GM23338 (cell line): Measurements from ENCODE around the gene IFT43. TPM values are rescaled to one million over a fixed set of nuclear protein-coding genes. Genes with fewer than 3 reads are reported as not detected.

Experiments used
- ATAC-seq: fragments of 200-7000 bp; cut with Tn5 transposase; 3 replicates; pipeline ENCODE4 v1.9.1; 2020
- DNase-seq: peaks from one replicate; pipeline ENCODE4 v3.0.0-alpha.2; 2015; ENCODE audit warnings: low spot score
- H2AFZ ChIP-seq: fragments of 200-600 bp; sonication (generic); 2 replicates; pipeline ENCODE4 v1.8.0; 2016; ENCODE audit warnings: antibody characterized with exemption, mild to moderate bottlenecking, moderate library complexity
- H3F3A ChIP-seq: fragments of 200-600 bp; sonication (generic); replicated peaks from 2 replicates; pipeline ENCODE4 v1.8.0; 2017; ENCODE audit warnings: antibody characterized with exemption, mixed run types, low read depth
- H3K27ac ChIP-seq: fragments of 200-600 bp; sonication (generic); 2 replicates; pipeline ENCODE4 v1.6.1; 2016; ENCODE audit warnings: low read depth
- H3K27me3 ChIP-seq: fragments of 200-600 bp; sonication (generic); 2 replicates; pipeline ENCODE4 v1.8.0; 2016; ENCODE audit warnings: mild to moderate bottlenecking, mixed run types, moderate library complexity; ENCODE audit not compliant: insufficient read depth
- H3K36me3 ChIP-seq: fragments of 200-600 bp; sonication (generic); 2 replicates; pipeline ENCODE4 v1.8.0; 2016; ENCODE audit warnings: mild to moderate bottlenecking; ENCODE audit not compliant: insufficient read depth
- H3K4me1 ChIP-seq: fragments of 200-600 bp; sonication (generic); 2 replicates; pipeline ENCODE4 v1.8.0; 2016; ENCODE audit warnings: mild to moderate bottlenecking, moderate library complexity; ENCODE audit not compliant: insufficient read depth
- H3K4me2 ChIP-seq: fragments of 200-600 bp; sonication (generic); 2 replicates; pipeline ENCODE4 v1.7.1; 2017; ENCODE audit warnings: mixed run types
- H3K4me3 ChIP-seq: fragments of 200-600 bp; sonication (generic); 2 replicates; pipeline ENCODE4 v1.6.1; 2016; ENCODE audit warnings: mixed run types
- H3K79me2 ChIP-seq: fragments of 200-600 bp; sonication (generic); replicated peaks from 2 replicates; pipeline ENCODE4 v1.8.0; 2017; ENCODE audit warnings: mild to moderate bottlenecking; ENCODE audit not compliant: insufficient read depth
- H3K9me2 ChIP-seq: fragments of 200-600 bp; sonication (generic); 2 replicates; pipeline ENCODE4 v1.8.0; 2017; ENCODE audit not compliant: insufficient read depth
- H4K20me1 ChIP-seq: fragments of 200-600 bp; sonication (generic); replicated peaks from 2 replicates; pipeline ENCODE4 v1.8.0; 2017; ENCODE audit warnings: mild to moderate bottlenecking; ENCODE audit not compliant: insufficient read depth
- H3K27ac Mint-ChIP-seq: 2 replicates; pipeline ENCODE4 v1.8.0; 2020; ENCODE audit warnings: inconsistent platforms, mild to moderate bottlenecking, moderate library complexity, mixed read lengths
- H3K27me3 Mint-ChIP-seq: 3 replicates; pipeline ENCODE4 v1.8.0; 2022; ENCODE audit warnings: low read depth, mild to moderate bottlenecking, moderate library complexity, mixed read lengths, inconsistent platforms; ENCODE audit not compliant: insufficient read depth, poor library complexity
- H3K36me3 Mint-ChIP-seq: 3 replicates; pipeline ENCODE4 v1.8.0; 2021; ENCODE audit warnings: low read depth, mild to moderate bottlenecking, inconsistent platforms, moderate library complexity, mixed read lengths
- H3K4me1 Mint-ChIP-seq: 3 replicates; pipeline ENCODE4 v1.8.0; 2020; ENCODE audit warnings: mild to moderate bottlenecking, inconsistent platforms, mixed read lengths
- H3K4me3 Mint-ChIP-seq: 3 replicates; pipeline ENCODE4 v1.8.0; 2021; ENCODE audit warnings: moderate library complexity, mild to moderate bottlenecking, inconsistent platforms, mixed read lengths
- H3K9me3 Mint-ChIP-seq: 3 replicates; pipeline ENCODE4 v1.8.0; 2020; ENCODE audit warnings: moderate library complexity, mild to moderate bottlenecking, inconsistent platforms, mixed read lengths
- CREB1 ChIP-seq: fragments of 250-450 bp; sonication (Bioruptor Pico); IDR thresholded peaks from 2 replicates; pipeline ENCODE4 v1.5.0; 2020; ENCODE audit warnings: low read depth, mild to moderate bottlenecking, moderate library complexity
- EZH2 ChIP-seq: fragments of 200-600 bp; sonication (generic); IDR thresholded peaks from one replicate; pipeline ENCODE4 v1.8.0; 2017; ENCODE audit warnings: antibody characterized with exemption, mild to moderate bottlenecking, low read depth; ENCODE audit not compliant: unreplicated experiment
- EZH2phosphoT487 ChIP-seq: fragments of 200-600 bp; sonication (generic); IDR thresholded peaks from one replicate; pipeline ENCODE4 v1.8.1; 2018; ENCODE audit warnings: antibody characterized with exemption; ENCODE audit not compliant: unreplicated experiment
- JUNB ChIP-seq: IDR thresholded peaks from one replicate; pipeline ENCODE4 v1.6.1; 2016; ENCODE audit warnings: antibody characterized with exemption; ENCODE audit not compliant: unreplicated experiment
- NANOG ChIP-seq: IDR thresholded peaks from 2 replicates; pipeline ENCODE4 v1.6.1; 2016; ENCODE audit warnings: antibody characterized with exemption, borderline replicate concordance
- POLR2AphosphoS5 ChIP-seq: IDR thresholded peaks from 2 replicates; pipeline ENCODE4 v1.6.1; 2016; ENCODE audit warnings: antibody characterized with exemption, low read depth
- STAT1 ChIP-seq: IDR thresholded peaks from one replicate; pipeline ENCODE4 v1.6.1; 2016; ENCODE audit warnings: antibody characterized with exemption; ENCODE audit not compliant: unreplicated experiment
- ZNF114 ChIP-seq: fragments of 250-450 bp; sonication (Bioruptor Pico); IDR thresholded peaks from 2 replicates; pipeline ENCODE4 v1.5.0; 2020; ENCODE audit warnings: mild to moderate bottlenecking, moderate library complexity
- ZNF331 ChIP-seq: fragments of 250-450 bp; sonication (Bioruptor Pico); IDR thresholded peaks from 2 replicates; pipeline ENCODE4 v1.5.0; 2020; ENCODE audit warnings: low read depth, mild to moderate bottlenecking, moderate library complexity
- polyA plus RNA-seq: library from polyadenylated mRNA; unstranded; fragments of >200 nt; fragmentation: Nextera tagmentation; extraction: Ambion mirVana; gene quantifications from 2 replicates; pipeline ENCODE4 v1.2.1, GENCODE V29; 2016
- total RNA-seq: library from RNA; depleted of rRNA; stranded (reverse); fragments of >200 nt; shearing (Covaris generic); gene quantifications from 2 replicates; pipeline ENCODE4 v1.2.3, GENCODE V29; 2014
- TF ChIP-seq, protein P1 (sequence below), 2 experiments: fragments of 200-600 bp in 1 of 2; sonication (generic) in 1 of 2; conservative IDR thresholded peaks; 2 replicates each; pipeline versions ENCODE4 v1.5.1 to v1.6.1; 2016 to 2017; ENCODE audit warnings: antibody characterized with exemption in 2 of 2, low read depth in 2 of 2, mild to moderate bottlenecking in 2 of 2, moderate library complexity in 1 of 2
- TF ChIP-seq, protein P2 (sequence below): IDR thresholded peaks from 2 replicates; pipeline ENCODE4 v1.6.1; 2016; ENCODE audit warnings: antibody characterized with exemption
- TF ChIP-seq, protein P3 (sequence below): fragments of 250-450 bp; sonication (Bioruptor Pico); IDR thresholded peaks from 2 replicates; pipeline ENCODE4 v1.5.0; 2020; ENCODE audit warnings: mild to moderate bottlenecking, moderate library complexity

The IFT43 gene
- total and polyA plus RNA-seq, 2 experiments from 2014 or later: 21.5 to 43.1 TPM

DNA sequence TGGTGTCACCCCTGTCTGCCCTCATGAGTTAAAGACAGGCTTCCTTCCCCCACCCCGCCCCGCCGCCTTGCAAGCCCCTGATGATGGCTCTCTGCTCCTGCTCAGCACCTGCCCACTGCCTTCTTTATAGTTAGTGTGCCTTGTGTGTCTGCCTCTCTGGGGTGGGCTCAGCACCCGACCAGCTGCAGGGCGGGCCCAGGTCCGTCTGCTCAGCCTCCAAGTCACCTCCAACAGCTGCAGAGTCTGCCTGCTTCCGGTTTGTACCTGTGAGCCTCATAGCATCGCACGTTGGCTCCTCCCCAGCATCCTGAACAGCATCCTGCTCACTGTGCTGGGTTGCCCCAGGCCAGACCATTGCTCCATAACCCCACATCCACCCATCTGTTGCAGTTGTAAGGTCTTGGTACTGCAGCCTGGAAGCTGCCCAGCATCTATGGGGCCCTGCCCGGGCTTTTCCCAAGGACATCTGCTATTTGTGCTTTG, 7.3 kb upstream of the IFT43 start:
- Mint-ChIP-seq H3K9me3 (no peaks in the 10 kb centered on the region; the same call in 2 of the 3 replicates), H3K4me1 (peaks cover 38% of the 10 kb centered on the region), H3K4me3 (no peak overlapping the region), H3K36me3 (no peaks in the 10 kb centered on the region), H3K27ac (no peak overlapping the region), H3K27me3 (peaks cover 16% of the 10 kb centered on the region)
- H3K4me1 ChIP-seq: peaks cover 28% of the 10 kb centered on the region
- no peaks in the 10 kb centered on the region for H3K79me2 ChIP-seq
- no peak for DNase-seq
- H3K9me2 ChIP-seq: no peaks in the 10 kb centered on the region
- H3F3A ChIP-seq: 0 out of 2 replicates have a peak, but pooled peaks cover 1% of the 10 kb centered on the region
- no peak overlapping the region for H3K27ac ChIP-seq
- H3K36me3 ChIP-seq: no peaks in the 10 kb centered on the region
- no peak for ATAC-seq
- TF ChIP-seq EZH2phosphoT487 (no peak), CREB1 (CRISPR knock-in tag) (no peak), JUNB (no peak), POLR2AphosphoS5 (no peak), ZNF114 (CRISPR knock-in tag) (no peak), STAT1 (no peak), NANOG (no peak), ZNF331 (CRISPR knock-in tag) (no peak), EZH2 (no peak)
- TF ChIP-seq, protein P1, sequence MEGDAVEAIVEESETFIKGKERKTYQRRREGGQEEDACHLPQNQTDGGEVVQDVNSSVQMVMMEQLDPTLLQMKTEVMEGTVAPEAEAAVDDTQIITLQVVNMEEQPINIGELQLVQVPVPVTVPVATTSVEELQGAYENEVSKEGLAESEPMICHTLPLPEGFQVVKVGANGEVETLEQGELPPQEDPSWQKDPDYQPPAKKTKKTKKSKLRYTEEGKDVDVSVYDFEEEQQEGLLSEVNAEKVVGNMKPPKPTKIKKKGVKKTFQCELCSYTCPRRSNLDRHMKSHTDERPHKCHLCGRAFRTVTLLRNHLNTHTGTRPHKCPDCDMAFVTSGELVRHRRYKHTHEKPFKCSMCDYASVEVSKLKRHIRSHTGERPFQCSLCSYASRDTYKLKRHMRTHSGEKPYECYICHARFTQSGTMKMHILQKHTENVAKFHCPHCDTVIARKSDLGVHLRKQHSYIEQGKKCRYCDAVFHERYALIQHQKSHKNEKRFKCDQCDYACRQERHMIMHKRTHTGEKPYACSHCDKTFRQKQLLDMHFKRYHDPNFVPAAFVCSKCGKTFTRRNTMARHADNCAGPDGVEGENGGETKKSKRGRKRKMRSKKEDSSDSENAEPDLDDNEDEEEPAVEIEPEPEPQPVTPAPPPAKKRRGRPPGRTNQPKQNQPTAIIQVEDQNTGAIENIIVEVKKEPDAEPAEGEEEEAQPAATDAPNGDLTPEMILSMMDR (conservative IDR thresholded peaks at IDR 0.05; ENCODE audit: low read depth in 2 of 2): no peak
- TF ChIP-seq, protein P2, sequence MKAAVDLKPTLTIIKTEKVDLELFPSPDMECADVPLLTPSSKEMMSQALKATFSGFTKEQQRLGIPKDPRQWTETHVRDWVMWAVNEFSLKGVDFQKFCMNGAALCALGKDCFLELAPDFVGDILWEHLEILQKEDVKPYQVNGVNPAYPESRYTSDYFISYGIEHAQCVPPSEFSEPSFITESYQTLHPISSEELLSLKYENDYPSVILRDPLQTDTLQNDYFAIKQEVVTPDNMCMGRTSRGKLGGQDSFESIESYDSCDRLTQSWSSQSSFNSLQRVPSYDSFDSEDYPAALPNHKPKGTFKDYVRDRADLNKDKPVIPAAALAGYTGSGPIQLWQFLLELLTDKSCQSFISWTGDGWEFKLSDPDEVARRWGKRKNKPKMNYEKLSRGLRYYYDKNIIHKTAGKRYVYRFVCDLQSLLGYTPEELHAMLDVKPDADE: no peak
- TF ChIP-seq, protein P3, sequence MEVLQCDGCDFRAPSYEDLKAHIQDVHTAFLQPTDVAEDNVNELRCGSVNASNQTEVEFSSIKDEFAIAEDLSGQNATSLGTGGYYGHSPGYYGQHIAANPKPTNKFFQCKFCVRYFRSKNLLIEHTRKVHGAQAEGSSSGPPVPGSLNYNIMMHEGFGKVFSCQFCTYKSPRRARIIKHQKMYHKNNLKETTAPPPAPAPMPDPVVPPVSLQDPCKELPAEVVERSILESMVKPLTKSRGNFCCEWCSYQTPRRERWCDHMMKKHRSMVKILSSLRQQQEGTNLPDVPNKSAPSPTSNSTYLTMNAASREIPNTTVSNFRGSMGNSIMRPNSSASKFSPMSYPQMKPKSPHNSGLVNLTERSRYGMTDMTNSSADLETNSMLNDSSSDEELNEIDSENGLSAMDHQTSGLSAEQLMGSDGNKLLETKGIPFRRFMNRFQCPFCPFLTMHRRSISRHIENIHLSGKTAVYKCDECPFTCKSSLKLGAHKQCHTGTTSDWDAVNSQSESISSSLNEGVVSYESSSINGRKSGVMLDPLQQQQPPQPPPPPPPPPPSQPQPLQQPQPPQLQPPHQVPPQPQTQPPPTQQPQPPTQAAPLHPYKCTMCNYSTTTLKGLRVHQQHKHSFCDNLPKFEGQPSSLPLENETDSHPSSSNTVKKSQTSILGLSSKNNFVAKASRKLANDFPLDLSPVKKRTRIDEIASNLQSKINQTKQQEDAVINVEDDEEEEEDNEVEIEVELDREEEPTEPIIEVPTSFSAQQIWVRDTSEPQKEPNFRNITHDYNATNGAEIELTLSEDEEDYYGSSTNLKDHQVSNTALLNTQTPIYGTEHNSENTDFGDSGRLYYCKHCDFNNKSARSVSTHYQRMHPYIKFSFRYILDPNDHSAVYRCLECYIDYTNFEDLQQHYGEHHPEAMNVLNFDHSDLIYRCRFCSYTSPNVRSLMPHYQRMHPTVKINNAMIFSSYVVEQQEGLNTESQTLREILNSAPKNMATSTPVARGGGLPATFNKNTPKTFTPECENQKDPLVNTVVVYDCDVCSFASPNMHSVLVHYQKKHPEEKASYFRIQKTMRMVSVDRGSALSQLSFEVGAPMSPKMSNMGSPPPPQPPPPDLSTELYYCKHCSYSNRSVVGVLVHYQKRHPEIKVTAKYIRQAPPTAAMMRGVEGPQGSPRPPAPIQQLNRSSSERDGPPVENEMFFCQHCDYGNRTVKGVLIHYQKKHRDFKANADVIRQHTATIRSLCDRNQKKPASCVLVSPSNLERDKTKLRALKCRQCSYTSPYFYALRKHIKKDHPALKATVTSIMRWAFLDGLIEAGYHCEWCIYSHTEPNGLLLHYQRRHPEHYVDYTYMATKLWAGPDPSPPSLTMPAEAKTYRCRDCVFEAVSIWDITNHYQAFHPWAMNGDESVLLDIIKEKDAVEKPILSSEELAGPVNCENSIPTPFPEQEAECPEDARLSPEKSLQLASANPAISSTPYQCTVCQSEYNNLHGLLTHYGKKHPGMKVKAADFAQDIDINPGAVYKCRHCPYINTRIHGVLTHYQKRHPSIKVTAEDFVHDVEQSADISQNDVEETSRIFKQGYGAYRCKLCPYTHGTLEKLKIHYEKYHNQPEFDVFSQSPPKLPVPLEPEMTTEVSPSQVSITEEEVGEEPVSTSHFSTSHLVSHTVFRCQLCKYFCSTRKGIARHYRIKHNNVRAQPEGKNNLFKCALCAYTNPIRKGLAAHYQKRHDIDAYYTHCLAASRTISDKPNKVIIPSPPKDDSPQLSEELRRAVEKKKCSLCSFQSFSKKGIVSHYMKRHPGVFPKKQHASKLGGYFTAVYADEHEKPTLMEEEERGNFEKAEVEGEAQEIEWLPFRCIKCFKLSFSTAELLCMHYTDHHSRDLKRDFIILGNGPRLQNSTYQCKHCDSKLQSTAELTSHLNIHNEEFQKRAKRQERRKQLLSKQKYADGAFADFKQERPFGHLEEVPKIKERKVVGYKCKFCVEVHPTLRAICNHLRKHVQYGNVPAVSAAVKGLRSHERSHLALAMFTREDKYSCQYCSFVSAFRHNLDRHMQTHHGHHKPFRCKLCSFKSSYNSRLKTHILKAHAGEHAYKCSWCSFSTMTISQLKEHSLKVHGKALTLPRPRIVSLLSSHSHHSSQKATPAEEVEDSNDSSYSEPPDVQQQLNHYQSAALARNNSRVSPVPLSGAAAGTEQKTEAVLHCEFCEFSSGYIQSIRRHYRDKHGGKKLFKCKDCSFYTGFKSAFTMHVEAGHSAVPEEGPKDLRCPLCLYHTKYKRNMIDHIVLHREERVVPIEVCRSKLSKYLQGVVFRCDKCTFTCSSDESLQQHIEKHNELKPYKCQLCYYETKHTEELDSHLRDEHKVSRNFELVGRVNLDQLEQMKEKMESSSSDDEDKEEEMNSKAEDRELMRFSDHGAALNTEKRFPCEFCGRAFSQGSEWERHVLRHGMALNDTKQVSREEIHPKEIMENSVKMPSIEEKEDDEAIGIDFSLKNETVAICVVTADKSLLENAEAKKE (CRISPR knock-in tag): no peak
- H4K20me1 ChIP-seq: no peaks in the 10 kb centered on the region; the same call in 1 of the 2 replicates
- peaks cover 20% of the 10 kb centered on the region for H3K27me3 ChIP-seq
- H2AFZ ChIP-seq: no peak overlapping the region
- H3K4me3 ChIP-seq: no peak overlapping the region
- no peak overlapping the region; the same call in 1 of the 2 replicates for H3K4me2 ChIP-seq
